GM12892 (cell line): ENCODE measurements around the gene LIN52.

Experiments
- POLR2A ChIP-seq: IDR thresholded peaks from 2 replicates; pipeline ENCODE4 v1.6.1; 2011; ENCODE audit warnings: low read depth, low read length, control low read depth
- POLR2AphosphoS5 ChIP-seq: IDR thresholded peaks from 2 replicates; pipeline ENCODE4 v1.6.1; 2011; ENCODE audit warnings: low read depth, low read length, control low read depth

DNA sequence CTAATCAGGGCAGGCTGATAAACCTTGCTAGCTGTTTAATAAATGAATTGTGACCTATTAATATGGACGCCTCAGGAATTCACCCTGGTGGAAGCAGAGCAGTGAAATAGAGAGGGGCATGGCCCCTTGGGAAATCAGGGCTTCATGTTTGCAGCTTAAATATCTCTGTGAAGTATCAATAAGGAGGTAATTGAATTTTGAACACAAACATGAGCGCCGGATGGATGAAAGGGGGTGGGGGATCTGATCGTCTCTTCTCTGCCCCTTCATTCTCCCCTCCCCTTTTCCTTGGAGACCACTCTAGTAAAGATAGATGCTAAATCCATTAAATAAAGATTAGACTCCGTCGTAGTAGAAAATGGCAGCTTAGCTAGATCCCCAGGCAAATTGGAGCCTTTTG, 70.5 kb downstream of the LIN52 start:
- no peak for TF ChIP-seq POLR2A
- no peak for TF ChIP-seq POLR2AphosphoS5
